HepG2 (cell line): ENCODE results near the gene PLEKHH3. TPM values are rescaled to one million over a fixed set of nuclear protein-coding genes. Genes with fewer than 3 reads are reported as not detected.

Source experiments
- BRCA1 ChIP-seq: sonication (generic); formaldehyde crosslinking; IDR thresholded peaks from 2 replicates; pipeline ENCODE4 v1.4.0; 2020; ENCODE audit warnings: missing genetic modification reagents
- BRF2 ChIP-seq: sonication (generic); formaldehyde crosslinking; IDR thresholded peaks from 2 replicates; pipeline ENCODE4 v1.8.1; 2022; ENCODE audit warnings: mild to moderate bottlenecking, missing genetic modification reagents
- CBX5 ChIP-seq: sonication (generic); formaldehyde crosslinking; IDR thresholded peaks from 2 replicates; pipeline ENCODE4 v1.4.0; 2020; ENCODE audit warnings: missing genetic modification reagents, borderline replicate concordance
- DPF2 ChIP-seq: sonication (generic); formaldehyde crosslinking; IDR thresholded peaks from 2 replicates; pipeline ENCODE4 v1.4.0; 2020; ENCODE audit warnings: mild to moderate bottlenecking, low read depth, missing genetic modification reagents, borderline replicate concordance
- ELF1 ChIP-seq: sonication (generic); formaldehyde crosslinking; IDR thresholded peaks from 2 replicates; pipeline ENCODE4 v1.4.0; 2020; ENCODE audit warnings: missing genetic modification reagents
- FOXA3 ChIP-seq: IDR thresholded peaks from 2 replicates; pipeline ENCODE4 v1.6.1; 2016; ENCODE audit warnings: missing genetic modification reagents, missing compliant biosample characterization
- GATAD1 ChIP-seq: IDR thresholded peaks from 2 replicates; pipeline ENCODE4 v1.6.1; 2016; ENCODE audit warnings: missing genetic modification reagents, missing compliant biosample characterization
- GRHL1 ChIP-seq: sonication (generic); formaldehyde crosslinking; conservative IDR thresholded peaks from 2 replicates; pipeline ENCODE4 v1.8.0; 2022; ENCODE audit warnings: missing genetic modification reagents
- HINFP ChIP-seq: sonication (generic); formaldehyde crosslinking; IDR thresholded peaks from 2 replicates; pipeline ENCODE4 v1.4.0; 2020; ENCODE audit warnings: low read depth, mild to moderate bottlenecking, missing genetic modification reagents
- KAT7 ChIP-seq: IDR thresholded peaks from 2 replicates; pipeline ENCODE4 v1.6.1; 2018; ENCODE audit warnings: borderline replicate concordance, missing compliant biosample characterization
- NBN ChIP-seq: fragments of 450-650 bp; conservative IDR thresholded peaks from 2 replicates; pipeline ENCODE4 v1.6.1; 2017
- NFE2L1 ChIP-seq: sonication (generic); formaldehyde crosslinking; IDR thresholded peaks from 2 replicates; pipeline ENCODE4 v1.4.0; 2020; ENCODE audit warnings: missing genetic modification reagents, mild to moderate bottlenecking, borderline replicate concordance
- SMARCC2 ChIP-seq: fragments of 450-650 bp; IDR thresholded peaks from 2 replicates; pipeline ENCODE4 v1.6.1; 2017; ENCODE audit warnings: antibody characterized with exemption, mild to moderate bottlenecking
- ZNF44 ChIP-seq: sonication (generic); formaldehyde crosslinking; IDR thresholded peaks from 2 replicates; pipeline ENCODE4 v1.5.1; 2020; ENCODE audit warnings: mild to moderate bottlenecking, missing genetic modification reagents
- ZNF530 ChIP-seq: sonication (generic); formaldehyde crosslinking; IDR thresholded peaks from 2 replicates; pipeline ENCODE4 v1.5.0; 2020; ENCODE audit warnings: low read depth, mild to moderate bottlenecking, missing genetic modification reagents
- ZNF557 ChIP-seq: sonication (generic); formaldehyde crosslinking; IDR thresholded peaks from 2 replicates; pipeline ENCODE4 v1.4.0; 2020; ENCODE audit warnings: missing genetic modification reagents
- ZNF572 ChIP-seq: sonication (generic); formaldehyde crosslinking; IDR thresholded peaks from 2 replicates; pipeline ENCODE4 v1.5.1; 2020; ENCODE audit warnings: mild to moderate bottlenecking, missing genetic modification reagents
- ZNF629 ChIP-seq: sonication (generic); formaldehyde crosslinking; conservative IDR thresholded peaks from 2 replicates; pipeline ENCODE4 v1.5.0; 2020; ENCODE audit warnings: missing genetic modification reagents
- ZNF674 ChIP-seq: sonication (generic); formaldehyde crosslinking; IDR thresholded peaks from 2 replicates; pipeline ENCODE4 v1.5.0; 2020; ENCODE audit warnings: low read depth, mild to moderate bottlenecking, missing genetic modification reagents
- ZNF709 ChIP-seq: sonication (generic); formaldehyde crosslinking; IDR thresholded peaks from 2 replicates; pipeline ENCODE4 v1.5.0; 2020; ENCODE audit warnings: mild to moderate bottlenecking, missing genetic modification reagents
- ZNF878 ChIP-seq: sonication (generic); formaldehyde crosslinking; IDR thresholded peaks from 2 replicates; pipeline ENCODE4 v1.8.1; 2023; ENCODE audit warnings: mild to moderate bottlenecking, missing genetic modification reagents, moderate library complexity
- ZZZ3 ChIP-seq: sonication (generic); formaldehyde crosslinking; IDR thresholded peaks from 2 replicates; pipeline ENCODE4 v1.4.0; 2020; ENCODE audit warnings: missing genetic modification reagents, mild to moderate bottlenecking, borderline replicate concordance
- polyA plus RNA-seq, 8 experiments: library from polyadenylated mRNA; depleted of rRNA in 3 of 8; stranded (reverse) in 7 of 8; unstranded in 1 of 8; fragments of >200 nt; fragmentation: Illumina TruSeq in 4 of 8; extraction: Trizol in 4 of 8; gene quantifications; 2 replicates each; pipeline versions ENCODE4 v1.2.1 to v1.2.3, GENCODE V29; 2011 to 2016; ENCODE audit warnings: low read depth in 4 of 8, missing spikeins in 1 of 8, mixed read lengths in 1 of 8; ENCODE audit not compliant: insufficient read depth in 1 of 8
- total RNA-seq, 5 experiments: library from RNA; depleted of rRNA; stranded (reverse); fragments of >200 nt; fragmentation: Illumina TruSeq; extraction: Trizol; gene quantifications; 2 replicates each; pipeline ENCODE4 v1.2.3, GENCODE V29; 2016; ENCODE audit warnings: low read depth in 1 of 5

PLEKHH3 gene
- total and polyA plus RNA-seq, 2 of the 13 experiments (the other 11 are each of a cell fraction or from before 2014, with no cell fraction given): 6.0 to 19.9 TPM

- TF ChIP-seq KAT7 (CRISPR knock-in tag) (no peak; the same call in 1 of the 2 replicates), SMARCC2 (no peak), BRF2 (CRISPR knock-in tag) (no peak), GRHL1 (no peak), NBN (no peak), HINFP (CRISPR knock-in tag) (no peak), ZNF557 (CRISPR knock-in tag) (no peak), ZNF878 (CRISPR knock-in tag) (0 out of 2 replicates have a peak, but pooled peaks have one; percentile 31), ZNF629 (CRISPR knock-in tag) (no peak), ZNF709 (CRISPR knock-in tag) (peak; percentile 87; the same call in 1 of the 2 replicates), ELF1 (CRISPR knock-in tag) (peak; percentile 54), DPF2 (CRISPR knock-in tag) (no peak), ZNF674 (CRISPR knock-in tag) (no peak), FOXA3 (peak; percentile 17; the same call in 1 of the 2 replicates), NFE2L1 (CRISPR knock-in tag) (no peak), GATAD1 (peak; percentile 57), BRCA1 (CRISPR knock-in tag) (no peak), ZNF530 (CRISPR knock-in tag) (no peak), ZNF44 (CRISPR knock-in tag) (no peak), ZZZ3 (no peak), CBX5 (CRISPR knock-in tag) (no peak), ZNF572 (CRISPR knock-in tag) (no peak)
Observed at GRCh38 chr17:42681976-42682721, 5.4 kb upstream of the PLEKHH3 start, which contains the start of gene CNTNAP1 (continued).
